ENCODE results near the gene EZH2. TPM values are rescaled to one million over a fixed set of nuclear protein-coding genes. Genes with fewer than 3 reads are reported as not detected.
A peak's percentile ranks its signal among the peaks of the same experiment; 100 is the strongest.

The EZH2 gene
- total RNA-seq, 1 experiment from 2014 or later: 30.5 TPM

DNA sequence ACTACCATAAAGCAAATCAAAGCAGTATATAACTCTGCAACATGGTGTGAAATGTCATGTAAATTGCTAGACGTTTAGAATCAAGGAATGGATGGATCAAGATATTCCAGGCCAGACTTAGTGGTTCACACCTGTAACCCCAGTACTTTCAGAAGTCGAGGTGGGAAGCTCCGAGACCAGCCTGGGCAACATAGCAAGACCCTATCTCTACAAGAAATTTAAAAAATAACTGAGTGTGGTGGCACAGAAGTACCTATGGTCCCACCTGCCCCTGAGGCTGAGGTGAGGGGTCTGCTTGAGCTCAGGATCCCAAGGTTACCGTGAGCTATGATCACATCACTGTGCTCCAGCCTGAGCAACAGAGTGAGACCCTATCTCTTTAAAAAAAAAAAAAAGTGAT lies 2.8 kb upstream of the EZH2 start:
- intact Hi-C loops (cut with micrococcal nuclease): no loop called here
- ChIA-PET CTCF (no interaction called here), POLR2A (ENCODE audit: unreplicated experiment) (no interaction called here)
- H3K9me2 ChIP-seq (replicated peaks; ENCODE audit: low read length): no peaks in the 10 kb centered on the region
- H3K79me2 ChIP-seq (ENCODE audit: low read length): peaks cover 27% of the 10 kb centered on the region
- no peak for ATAC-seq
- H3K27me3 ChIP-seq (ENCODE audit: low read length): no peaks in the 10 kb centered on the region
- H3K9me3 ChIP-seq (ENCODE audit: low read length): no peaks in the 10 kb centered on the region
- H3K27ac ChIP-seq (ENCODE audit: low read length): no peak overlapping the region
- BruUV-seq (replicated peaks): no TSS peak
- no peak overlapping the region for H3K4me3 ChIP-seq (ENCODE audit: low read length)
- TF ChIP-seq, protein P1, sequence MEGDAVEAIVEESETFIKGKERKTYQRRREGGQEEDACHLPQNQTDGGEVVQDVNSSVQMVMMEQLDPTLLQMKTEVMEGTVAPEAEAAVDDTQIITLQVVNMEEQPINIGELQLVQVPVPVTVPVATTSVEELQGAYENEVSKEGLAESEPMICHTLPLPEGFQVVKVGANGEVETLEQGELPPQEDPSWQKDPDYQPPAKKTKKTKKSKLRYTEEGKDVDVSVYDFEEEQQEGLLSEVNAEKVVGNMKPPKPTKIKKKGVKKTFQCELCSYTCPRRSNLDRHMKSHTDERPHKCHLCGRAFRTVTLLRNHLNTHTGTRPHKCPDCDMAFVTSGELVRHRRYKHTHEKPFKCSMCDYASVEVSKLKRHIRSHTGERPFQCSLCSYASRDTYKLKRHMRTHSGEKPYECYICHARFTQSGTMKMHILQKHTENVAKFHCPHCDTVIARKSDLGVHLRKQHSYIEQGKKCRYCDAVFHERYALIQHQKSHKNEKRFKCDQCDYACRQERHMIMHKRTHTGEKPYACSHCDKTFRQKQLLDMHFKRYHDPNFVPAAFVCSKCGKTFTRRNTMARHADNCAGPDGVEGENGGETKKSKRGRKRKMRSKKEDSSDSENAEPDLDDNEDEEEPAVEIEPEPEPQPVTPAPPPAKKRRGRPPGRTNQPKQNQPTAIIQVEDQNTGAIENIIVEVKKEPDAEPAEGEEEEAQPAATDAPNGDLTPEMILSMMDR (conservative IDR thresholded peaks at IDR 0.05; ENCODE audit: low read depth, low read length): no peak
- no peak for TF ChIP-seq EZH2phosphoT487 (IDR thresholded peaks at IDR 0.05; ENCODE audit: borderline replicate concordance, low read length)
- H3K4me1 ChIP-seq (ENCODE audit: insufficient read depth, low read length): peaks cover 3% of the 10 kb centered on the region; the same call in 1 of the 2 replicates
- no peak overlapping the region for H3K4me2 ChIP-seq (ENCODE audit: low read length)
- peaks cover 8% of the 10 kb centered on the region for H4K20me1 ChIP-seq (ENCODE audit: low read length)
- no peak overlapping the region for H2AFZ ChIP-seq (ENCODE audit: low read length)
- no peak overlapping the region for H3K9ac ChIP-seq (ENCODE audit: low read length)
- H3F3A ChIP-seq (ENCODE audit: low read length, unreplicated experiment): no peaks in the 10 kb centered on the region
- DNase-seq: no peak
- H3K36me3 ChIP-seq (ENCODE audit: low read depth, low read length): no peaks in the 10 kb centered on the region

DNA sequence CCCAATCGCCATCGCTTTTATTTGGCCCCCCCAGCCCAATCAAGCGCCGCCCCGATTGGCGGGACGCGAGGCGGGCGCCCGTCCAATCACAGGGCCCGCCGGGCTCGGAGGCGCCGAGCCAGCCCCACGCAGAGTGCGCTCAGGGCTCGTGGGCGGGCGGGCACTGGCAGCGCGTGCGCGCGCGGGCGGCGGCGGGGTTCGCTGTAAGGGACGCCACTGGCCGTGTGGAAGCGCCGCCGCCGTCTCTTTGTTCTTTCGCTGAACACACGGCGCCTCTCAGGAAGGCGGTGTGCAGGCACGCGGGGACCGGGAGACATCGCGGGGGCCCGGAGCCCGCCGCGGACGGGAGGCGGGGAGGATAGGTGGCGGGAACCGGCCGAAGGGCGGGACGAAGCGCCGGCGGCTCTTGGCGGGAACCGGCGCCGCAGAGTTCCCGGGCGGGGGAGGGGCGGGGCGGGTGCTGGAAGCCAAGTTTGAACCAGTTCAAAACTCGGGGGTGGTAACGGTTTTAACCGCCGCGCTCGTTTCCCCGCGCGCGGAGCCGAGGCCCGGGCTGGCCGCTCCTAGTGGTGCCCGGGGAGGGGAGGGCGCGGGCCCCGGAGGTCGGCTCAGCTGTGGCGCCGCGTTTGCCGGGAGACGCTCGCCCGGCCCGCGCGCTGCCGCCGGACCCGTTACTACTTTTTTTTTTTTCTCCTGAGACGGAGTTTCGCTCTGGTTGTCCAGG lies 370 bp upstream of the EZH2 start:
- Histone ChIP-seq H3F3A (ENCODE audit: low read length, unreplicated experiment) (no peaks in the 10 kb centered on the region), H3K79me2 (ENCODE audit: low read length) (peaks cover 51% of the 10 kb centered on the region), H3K27me3 (ENCODE audit: low read length) (no peaks in the 10 kb centered on the region), H3K27ac (ENCODE audit: low read length) (peak overlapping the region; percentile 81), H3K4me1 (ENCODE audit: insufficient read depth, low read length) (peaks cover 20% of the 10 kb centered on the region), H3K4me2 (ENCODE audit: low read length) (peak overlapping the region; percentile 85), H4K20me1 (ENCODE audit: low read length) (peaks cover 30% of the 10 kb centered on the region), H3K9me3 (ENCODE audit: low read length) (no peaks in the 10 kb centered on the region), H3K9me2 (replicated peaks; ENCODE audit: low read length) (no peaks in the 10 kb centered on the region), H3K36me3 (ENCODE audit: low read depth, low read length) (no peaks in the 10 kb centered on the region), H3K4me3 (ENCODE audit: low read length) (peak overlapping the region; percentile 80), H3K9ac (ENCODE audit: low read length) (peak overlapping the region; percentile 96), H2AFZ (ENCODE audit: low read length) (peak overlapping the region; percentile 77)
- peak; percentile 91 for ATAC-seq
- peak; percentile 92 for DNase-seq
- CTCF ChIA-PET: interaction anchor here (0.7 kb wide), 1 partner anchor 57 kb away, joined by 14 read pairs; no protein-coding TSS in a partner anchor
- POLR2A ChIA-PET (ENCODE audit: unreplicated experiment): no interaction called here
- intact Hi-C loops (cut with micrococcal nuclease): loop anchor here (1.0 to 5.0 kb wide), 2 partner anchors 103 to 182 kb away; no protein-coding TSS in a partner anchor
- BruUV-seq (replicated peaks): no TSS peak
- TF ChIP-seq, protein P1 (conservative IDR thresholded peaks at IDR 0.05; ENCODE audit: low read depth, low read length): no peak
- TF ChIP-seq EZH2phosphoT487 (IDR thresholded peaks at IDR 0.05; ENCODE audit: borderline replicate concordance, low read length) (peak; percentile 75), EZH2 (IDR thresholded peaks at IDR 0.05; ENCODE audit: low read length, unreplicated experiment) (no peak)

All from PC-3 (cell line).